HT1080 (cell line): ENCODE results near the gene MRPL52. TPM values are rescaled to one million over a fixed set of nuclear protein-coding genes. Genes with fewer than 3 reads are reported as not detected.
"Not testable (repeated sequence)": the region's sequence is repeated elsewhere in the genome, so short reads cannot be mapped to it uniquely, and the experiment has no call there.

Experiments
- DNase-seq: peaks from one replicate; pipeline ENCODE4 v3.0.0-alpha.2; 2015; ENCODE audit warnings: low read depth
- total RNA-seq: library from RNA; depleted of rRNA; stranded (reverse); fragments of >200 nt; shearing (Covaris generic); gene quantifications from 2 replicates; pipeline ENCODE4 v1.2.3, GENCODE V29; 2014

Gene MRPL52
- total RNA-seq, 1 experiment from 2014 or later = 106 TPM

- DNase-seq = peak; percentile 64
Observed at GRCh38 chr14:22837750-22838538, 8.3 kb downstream of the MRPL52 start.

GRCh38 chr14:22838631-22839041, 8.9 kb downstream of the MRPL52 start:
- DNase-seq = peak; percentile 76

- DNase-seq = no peak
Observed at GRCh38 chr14:22839159-22839779, 9.6 kb downstream of the MRPL52 start.

GRCh38 chr14:22841311-22841710, 11.6 kb downstream of the MRPL52 start:
- DNase-seq = no peak

- no peak for DNase-seq
Observed at GRCh38 chr14:22841769-22842168, 12.1 kb downstream of the MRPL52 start.

- no peak for DNase-seq
Observed at GRCh38 chr14:22842211-22843122, 12.8 kb downstream of the MRPL52 start.

- DNase-seq = no peak
Observed at GRCh38 chr14:22843123-22843925, 13.6 kb downstream of the MRPL52 start.

GRCh38 chr14:22844221-22845102, 14.8 kb downstream of the MRPL52 start:
- no peak for DNase-seq

- DNase-seq = no peak
Observed at GRCh38 chr14:22845103-22845394, 15.4 kb downstream of the MRPL52 start.

- no peak for DNase-seq
Observed at GRCh38 chr14:22845821-22846625, 16.3 kb downstream of the MRPL52 start.

- DNase-seq = no peak
Observed at GRCh38 chr14:22846811-22847307, 17.2 kb downstream of the MRPL52 start.

- peak; percentile 69 for DNase-seq
Observed at GRCh38 chr14:22847661-22848341, 18.1 kb downstream of the MRPL52 start.

- DNase-seq = peak; percentile 93
Observed at GRCh38 chr14:22848351-22849164, 18.9 kb downstream of the MRPL52 start.

GRCh38 chr14:22849212-22849819, 19.6 kb downstream of the MRPL52 start:
- no peak for DNase-seq

GRCh38 chr14:22850944-22851764, 21.5 kb downstream of the MRPL52 start:
- peak; percentile 100 for DNase-seq

- DNase-seq = not testable (repeated sequence)
Observed at GRCh38 chr14:22852178-22852577, 22.5 kb downstream of the MRPL52 start.
